ENCODE results near the gene KRTAP12-4.

- no peak for TF ChIP-seq CTCF (conservative IDR thresholded peaks at IDR 0.05)
- no peak for TF ChIP-seq EZH2 (IDR thresholded peaks at IDR 0.05; ENCODE audit: low read depth)
Observed at GRCh38 chr21:44619886-44620285, 34.6 kb downstream of the KRTAP12-4 start.

All from PC-9 (cell line).